ENCODE data around the gene KCNQ5. TPM values are rescaled to one million over a fixed set of nuclear protein-coding genes. Genes with fewer than 3 reads are reported as not detected.

The KCNQ5 gene
- total and polyA plus RNA-seq, 2 of the 8 experiments (the other 6 are each of a cell fraction or from before 2014, with no cell fraction given), result 0.83 to 1.2 TPM

- H3K36me3 ChIP-seq (ENCODE audit: control insufficient read depth in 2 of 4, insufficient read depth in 4 of 4, low read length in 3 of 4), result no peaks in the 10 kb centered on the region
- H3K14ac ChIP-seq (ENCODE audit: insufficient read length), result no peak overlapping the region
- no peak overlapping the region for H2AK5ac ChIP-seq (ENCODE audit: low read depth, low read length)
- H3K79me2 ChIP-seq (ENCODE audit: control insufficient read depth in 1 of 2, insufficient read depth in 2 of 2, low read length in 2 of 2), result no peaks in the 10 kb centered on the region
- no peak overlapping the region for H3K18ac ChIP-seq (ENCODE audit: extremely low read depth, low read length)
- H3K79me1 ChIP-seq (ENCODE audit: low read depth, low read length), result no peaks in the 10 kb centered on the region
- H3K56ac ChIP-seq (replicated peaks; ENCODE audit: insufficient read length, low read depth, low read length), result no peak overlapping the region
- H3K9ac ChIP-seq (replicated peaks in 1 of 4; ENCODE audit: extremely low read depth in 1 of 4, low read depth in 3 of 4, low read length in 3 of 4), result no peak overlapping the region
- no peak overlapping the region for H2BK20ac ChIP-seq (ENCODE audit: low read length)
- H3K23me2 ChIP-seq (ENCODE audit: low read depth, low read length), result no peaks in the 10 kb centered on the region
- DNase-seq (ENCODE audit: low read depth in 1 of 2, low spot score in 2 of 2) (no peak), FAIRE-seq (no peak)
- no peak overlapping the region for H4K5ac ChIP-seq (ENCODE audit: insufficient read length, low read depth, low read length)
- H4K20me1 ChIP-seq (replicated peaks in 1 of 2; ENCODE audit: control insufficient read depth in 1 of 2, insufficient read depth in 2 of 2, low read length in 2 of 2), result no peaks in the 10 kb centered on the region
- 80% methylated on average over 2 of the region's 2 CpGs; no CpG with 5 or more reads in 1 of the 2 experiments for WGBS, 2 experiments (ENCODE audit: extremely low coverage in 1 of 2, insufficient coverage in 1 of 2, insufficient read length in 1 of 2, insufficient replicate concordance in 2 of 2, low coverage in 1 of 2, low lambda C conversion rate in 2 of 2, missing lambda C conversion rate in 1 of 2)
- no peaks in the 10 kb centered on the region for H3K4me1 ChIP-seq (replicated peaks in 1 of 4; ENCODE audit: control insufficient read depth in 3 of 4, insufficient read depth in 4 of 4, low read length in 3 of 4)
- no peak overlapping the region for H3K4me2 ChIP-seq (ENCODE audit: insufficient read depth in 1 of 2, low read depth in 2 of 2, low read length in 2 of 2)
- H3K4me3 ChIP-seq (ENCODE audit: extremely low read depth in 1 of 4, insufficient read depth in 2 of 4, low read depth in 3 of 4, low read length in 4 of 4), result no peak overlapping the region
- no peaks in the 10 kb centered on the region for H3K9me3 ChIP-seq (ENCODE audit: insufficient read depth in 2 of 2, low read depth in 1 of 2, low read length in 1 of 2)
- no peak overlapping the region for H3K23ac ChIP-seq (ENCODE audit: insufficient read length)
- H3K4ac ChIP-seq (replicated peaks; ENCODE audit: insufficient read length, low read depth, low read length), result no peak overlapping the region
- H3K27me3 ChIP-seq (replicated peaks in 1 of 4; ENCODE audit: control insufficient read depth in 3 of 4, extremely low read depth in 1 of 4, insufficient read depth in 3 of 4, low read length in 3 of 4), result no peaks in the 10 kb centered on the region
- POLR2A ChIA-PET (ENCODE audit: partially characterized antibody), result no interaction called here
- no peak overlapping the region for H2BK15ac ChIP-seq (ENCODE audit: low read length)
- H2BK120ac ChIP-seq (replicated peaks; ENCODE audit: low read depth, low read length), result no peak overlapping the region
- CTCF ChIA-PET (ENCODE audit: partially characterized antibody), result no interaction called here
- no peak overlapping the region for H3K27ac ChIP-seq (ENCODE audit: low read depth, low read length)
- no peak overlapping the region for H2BK5ac ChIP-seq (ENCODE audit: low read depth, low read length)
- no peak overlapping the region for H4K91ac ChIP-seq (replicated peaks; ENCODE audit: insufficient read length, low read length)
- H4K8ac ChIP-seq (ENCODE audit: extremely low read depth, insufficient read depth, low read length), result no peak overlapping the region
- H2BK12ac ChIP-seq (ENCODE audit: low read depth, low read length), result no peak overlapping the region
- no peak overlapping the region for H2AFZ ChIP-seq (ENCODE audit: low read length)
- TF ChIP-seq MAFK (IDR thresholded peaks at IDR 0.05; ENCODE audit: low read depth, low read length) (no peak), TEAD4 (IDR thresholded peaks at IDR 0.05; ENCODE audit: low read depth, low read length) (no peak), MAX (IDR thresholded peaks at IDR 0.05) (no peak), CTCF (IDR thresholded peaks at IDR 0.05; ENCODE audit: control extremely low read depth in 1 of 3, insufficient read depth in 1 of 3, low read depth in 1 of 3, low read length in 3 of 3) (no peak), TBP (IDR thresholded peaks at IDR 0.05; ENCODE audit: low read depth, low read length) (no peak), SIN3A (conservative IDR thresholded peaks at IDR 0.05 in 1 of 2, IDR thresholded peaks at IDR 0.05 in 1 of 2; ENCODE audit: low read depth in 1 of 2, low read length in 2 of 2) (no peak), HDAC2 (IDR thresholded peaks at IDR 0.05; ENCODE audit: borderline replicate concordance in 1 of 2, low read depth in 2 of 2, low read length in 2 of 2) (no peak), SAP30 (IDR thresholded peaks at IDR 0.05; ENCODE audit: insufficient read depth, insufficient replicate concordance, low read length) (no peak), USF2 (IDR thresholded peaks at IDR 0.05; ENCODE audit: low read length) (no peak), SP2 (IDR thresholded peaks at IDR 0.05; ENCODE audit: low read length) (no peak)
Observed at GRCh38 chr6:73004861-73005260, 383.0 kb downstream of the KCNQ5 start.

Measured in H1 (cell line).